Neural cell (in vitro differentiated cells): Measurements from ENCODE around the gene SIT1. TPM values are rescaled to one million over a fixed set of nuclear protein-coding genes. Genes with fewer than 3 reads are reported as not detected.

Experiments
- H2AFZ ChIP-seq: fragments of 200-600, 300-800 bp; sonication (generic), shearing (Covaris generic); 2 replicates; pipeline ENCODE4 v1.6.0; 2014; ENCODE audit warnings: low read depth, mild to moderate bottlenecking, antibody characterized with exemption, low read length, moderate library complexity
- H3F3A ChIP-seq: fragments of 200-600 bp; shearing (Covaris generic); 2 replicates; pipeline ENCODE4 v1.6.1; 2016; ENCODE audit warnings: mild to moderate bottlenecking, moderate library complexity, mixed read lengths, antibody characterized with exemption, low read length; ENCODE audit not compliant: insufficient read depth, poor library complexity, severe bottlenecking
- H3K27ac ChIP-seq: fragments of 200-600, 300-800 bp; sonication (generic), shearing (Covaris generic); 2 replicates; pipeline ENCODE4 v1.5.1; 2014; ENCODE audit warnings: mild to moderate bottlenecking, low read length, moderate library complexity
- H3K27me3 ChIP-seq: fragments of 300-800, 200-600 bp; sonication (generic), shearing (Covaris generic); 2 replicates; pipeline ENCODE4 v1.6.0; 2014; ENCODE audit warnings: mild to moderate bottlenecking, low read depth, low read length, moderate library complexity; ENCODE audit not compliant: insufficient read depth
- H3K36me3 ChIP-seq: fragments of 300-800, 200-600 bp; sonication (generic), shearing (Covaris generic); 2 replicates; pipeline ENCODE4 v1.5.1; 2014; ENCODE audit warnings: mild to moderate bottlenecking, antibody characterized with exemption, low read length, moderate library complexity; ENCODE audit not compliant: insufficient read depth
- H3K4me2 ChIP-seq: fragments of 300-800, 200-600 bp; sonication (generic), shearing (Covaris generic); 2 replicates; pipeline ENCODE4 v1.6.0; 2014; ENCODE audit warnings: mild to moderate bottlenecking, low read length
- H3K4me3 ChIP-seq: fragments of 300-800, 200-600 bp; sonication (generic), shearing (Covaris generic); 2 replicates; pipeline ENCODE4 v1.5.1; 2014; ENCODE audit warnings: mild to moderate bottlenecking, low read length, moderate library complexity
- H3K79me2 ChIP-seq: fragments of 200-600 bp; shearing (Covaris generic); replicated peaks from 2 replicates; pipeline ENCODE4 v1.6.0; 2014; ENCODE audit warnings: mild to moderate bottlenecking, low read length, moderate library complexity; ENCODE audit not compliant: insufficient read depth
- H3K9ac ChIP-seq: fragments of 300-800, 200-600 bp; sonication (generic), shearing (Covaris generic); 2 replicates; pipeline ENCODE4 v1.6.1; 2016; ENCODE audit warnings: mild to moderate bottlenecking, low read length, mixed read lengths
- H3K9me2 ChIP-seq: fragments of 200-600 bp; shearing (Covaris generic); 2 replicates; pipeline ENCODE4 v1.6.1; 2016; ENCODE audit warnings: mild to moderate bottlenecking, low read length, mixed read lengths; ENCODE audit not compliant: insufficient read depth
- H3K9me3 ChIP-seq: fragments of 200-600, 300-800 bp; sonication (generic), shearing (Covaris generic); 2 replicates; pipeline ENCODE4 v1.6.1; 2016; ENCODE audit warnings: mild to moderate bottlenecking, mixed run types, low read length, moderate library complexity, mixed read lengths
- H4K20me1 ChIP-seq: fragments of 200-600 bp; shearing (Covaris generic); 2 replicates; pipeline ENCODE4 v1.6.1; 2016; ENCODE audit warnings: mild to moderate bottlenecking, mixed run types; ENCODE audit not compliant: insufficient read depth
- EP300 ChIP-seq: fragments of 450-650 bp; conservative IDR thresholded peaks from 2 replicates; pipeline ENCODE4 v1.6.1; 2014; ENCODE audit warnings: antibody characterized with exemption, mild to moderate bottlenecking, moderate library complexity; ENCODE audit not compliant: poor library complexity, severe bottlenecking
- EZH2 ChIP-seq: fragments of 200-600, 300-800 bp; shearing (Covaris generic), sonication (generic); IDR thresholded peaks from 2 replicates; pipeline ENCODE4 v1.6.1; 2014; ENCODE audit warnings: antibody characterized with exemption, low read length, borderline replicate concordance, mild to moderate bottlenecking; ENCODE audit not compliant: insufficient read depth, poor library complexity, severe bottlenecking
- MXI1 ChIP-seq: fragments of 450-650 bp; conservative IDR thresholded peaks from 2 replicates; pipeline ENCODE4 v1.6.1; 2014; ENCODE audit warnings: antibody characterized with exemption, mild to moderate bottlenecking; ENCODE audit not compliant: poor library complexity, severe bottlenecking
- POLR2AphosphoS5 ChIP-seq: IDR thresholded peaks from 2 replicates; pipeline ENCODE4 v1.6.1; 2012
- RAD21 ChIP-seq: fragments of 450-650 bp; conservative IDR thresholded peaks from 2 replicates; pipeline ENCODE4 v1.6.1; 2014; ENCODE audit warnings: antibody characterized with exemption, mild to moderate bottlenecking, moderate library complexity
- REST ChIP-seq: IDR thresholded peaks from 2 replicates; pipeline ENCODE4 v1.6.1; 2012; ENCODE audit warnings: borderline replicate concordance
- SMC3 ChIP-seq: fragments of 450-650 bp; conservative IDR thresholded peaks from 2 replicates; pipeline ENCODE4 v1.6.1; 2014; ENCODE audit warnings: antibody characterized with exemption, mild to moderate bottlenecking, moderate library complexity; ENCODE audit not compliant: poor library complexity
- TAF1 ChIP-seq: IDR thresholded peaks from 2 replicates; pipeline ENCODE4 v1.6.1; 2012; ENCODE audit warnings: low read depth
- polyA plus RNA-seq: library from polyadenylated mRNA; depleted of rRNA; stranded (reverse); fragments of >200 nt; gene quantifications from 2 replicates; pipeline ENCODE4 v1.2.3, GENCODE V29; 2014
- TF ChIP-seq, protein P1 (sequence below): fragments of 450-650 bp; IDR thresholded peaks from 2 replicates; pipeline ENCODE4 v1.5.1; 2014; ENCODE audit warnings: antibody characterized with exemption, mild to moderate bottlenecking, moderate library complexity; ENCODE audit not compliant: poor library complexity, severe bottlenecking

The SIT1 gene
- polyA plus RNA-seq, 1 donor from 2014 or later = not detected

DNA sequence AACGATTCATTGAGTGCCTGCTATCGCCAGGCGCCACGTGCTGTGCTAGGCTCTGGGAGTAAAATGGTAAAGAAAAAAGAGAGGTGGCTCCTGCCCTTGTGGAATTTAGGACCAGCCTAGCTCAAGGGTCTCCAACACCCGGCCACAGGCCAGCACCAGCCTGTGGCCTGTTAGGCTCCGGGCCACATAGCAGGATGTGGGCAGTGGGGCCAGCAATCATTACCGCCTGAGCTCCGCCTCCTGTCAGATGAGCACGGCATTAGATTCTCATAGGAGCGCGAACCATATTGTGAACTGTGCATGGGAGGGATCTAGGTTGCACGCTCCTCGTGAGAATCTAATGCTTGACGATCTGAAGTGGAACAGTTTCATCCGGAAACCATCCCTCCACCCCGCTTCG lies 5.6 kb upstream of the SIT1 start:
- Histone ChIP-seq H3K4me2 (no peak overlapping the region), H3K79me2 (peaks cover 6% of the 10 kb centered on the region), H3K4me3 (peak overlapping the region; percentile 80), H2AFZ (no peak overlapping the region), H4K20me1 (no peaks in the 10 kb centered on the region), H3F3A (no peaks in the 10 kb centered on the region), H3K27ac (no peak overlapping the region), H3K9me3 (no peaks in the 10 kb centered on the region), H3K27me3 (no peaks in the 10 kb centered on the region), H3K36me3 (peaks cover 8% of the 10 kb centered on the region), H3K9ac (peak overlapping the region; percentile 97), H3K9me2 (no peaks in the 10 kb centered on the region)
- no peak for TF ChIP-seq EZH2
- TF ChIP-seq TAF1 = no peak
- TF ChIP-seq MXI1 = no peak
- TF ChIP-seq EP300 = no peak
- no peak for TF ChIP-seq REST
- TF ChIP-seq, protein P1, sequence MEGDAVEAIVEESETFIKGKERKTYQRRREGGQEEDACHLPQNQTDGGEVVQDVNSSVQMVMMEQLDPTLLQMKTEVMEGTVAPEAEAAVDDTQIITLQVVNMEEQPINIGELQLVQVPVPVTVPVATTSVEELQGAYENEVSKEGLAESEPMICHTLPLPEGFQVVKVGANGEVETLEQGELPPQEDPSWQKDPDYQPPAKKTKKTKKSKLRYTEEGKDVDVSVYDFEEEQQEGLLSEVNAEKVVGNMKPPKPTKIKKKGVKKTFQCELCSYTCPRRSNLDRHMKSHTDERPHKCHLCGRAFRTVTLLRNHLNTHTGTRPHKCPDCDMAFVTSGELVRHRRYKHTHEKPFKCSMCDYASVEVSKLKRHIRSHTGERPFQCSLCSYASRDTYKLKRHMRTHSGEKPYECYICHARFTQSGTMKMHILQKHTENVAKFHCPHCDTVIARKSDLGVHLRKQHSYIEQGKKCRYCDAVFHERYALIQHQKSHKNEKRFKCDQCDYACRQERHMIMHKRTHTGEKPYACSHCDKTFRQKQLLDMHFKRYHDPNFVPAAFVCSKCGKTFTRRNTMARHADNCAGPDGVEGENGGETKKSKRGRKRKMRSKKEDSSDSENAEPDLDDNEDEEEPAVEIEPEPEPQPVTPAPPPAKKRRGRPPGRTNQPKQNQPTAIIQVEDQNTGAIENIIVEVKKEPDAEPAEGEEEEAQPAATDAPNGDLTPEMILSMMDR = no peak
- no peak for TF ChIP-seq RAD21
- no peak for TF ChIP-seq SMC3
- no peak for TF ChIP-seq POLR2AphosphoS5

GRCh38 chr9:35653611-35654010 lies 2.9 kb upstream of the SIT1 start:
- Histone ChIP-seq H3K27me3 (no peaks in the 10 kb centered on the region), H3K9me2 (no peaks in the 10 kb centered on the region), H3K36me3 (no peaks in the 10 kb centered on the region), H2AFZ (no peak overlapping the region), H3K9me3 (no peaks in the 10 kb centered on the region), H3K79me2 (no peaks in the 10 kb centered on the region), H3K27ac (no peak overlapping the region), H3K9ac (no peak overlapping the region), H4K20me1 (no peaks in the 10 kb centered on the region), H3K4me2 (no peak overlapping the region), H3K4me3 (no peak overlapping the region), H3F3A (no peaks in the 10 kb centered on the region)
- TF ChIP-seq TAF1 (no peak), MXI1 (no peak), REST (no peak), EP300 (no peak), POLR2AphosphoS5 (no peak), EZH2 (no peak), RAD21 (no peak), SMC3 (no peak)
- TF ChIP-seq, protein P1 = no peak
